ENCODE results near the gene UBE2L3.

Gene UBE2L3

DNA sequence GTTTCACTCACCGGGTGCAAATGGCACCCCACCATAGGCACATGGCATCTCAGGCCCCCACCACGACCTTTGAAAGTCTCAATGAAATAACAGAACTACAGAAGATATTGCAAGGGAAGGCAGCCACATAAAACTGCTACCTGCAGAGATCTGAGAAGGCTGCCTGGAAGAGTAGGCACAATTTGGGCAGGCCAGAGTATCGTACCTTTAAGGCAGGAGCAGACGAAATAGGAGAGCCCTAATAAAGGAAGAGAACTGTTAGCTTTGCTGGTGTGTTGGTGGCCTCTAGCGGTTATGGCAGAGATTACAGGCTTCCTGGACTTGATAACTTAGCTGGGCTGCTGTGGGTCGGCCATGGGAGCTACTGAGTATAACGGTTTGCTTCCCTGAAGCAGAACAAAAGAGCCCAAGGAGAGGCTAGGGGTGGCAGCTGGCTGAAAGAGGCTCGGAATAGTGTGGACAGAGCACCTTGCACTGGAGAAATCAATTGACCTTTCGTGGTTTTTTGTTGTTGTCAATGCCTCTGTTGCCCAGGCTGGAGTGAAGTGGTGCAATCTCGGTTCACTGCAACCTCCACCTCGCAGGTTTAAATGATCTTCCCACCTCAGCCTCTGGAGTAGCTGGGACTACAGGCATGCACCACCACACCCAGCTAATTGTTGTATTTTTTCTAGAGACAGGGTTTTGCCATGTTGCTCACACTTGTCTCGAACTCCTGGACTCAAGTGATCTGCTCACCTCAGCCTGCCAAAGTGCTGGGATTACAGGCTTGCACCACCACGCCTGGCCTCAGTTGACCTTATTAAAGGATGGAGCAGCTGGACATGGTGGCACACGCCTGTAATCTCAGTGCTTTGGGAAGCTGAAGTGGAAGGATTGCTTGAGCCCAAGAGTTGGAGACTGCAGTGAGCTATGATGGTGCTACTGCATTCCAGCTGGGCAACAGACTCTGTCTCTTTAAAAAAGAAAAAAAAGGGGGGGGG lies 79.4 kb downstream of the UBE2L3 start:
- peak; percentile 77 for DNase-seq

- DNase-seq: no peak
These were observed 82.8 kb downstream of the UBE2L3 start for GRCh38 chr22:21650280-21650679.

DNA sequence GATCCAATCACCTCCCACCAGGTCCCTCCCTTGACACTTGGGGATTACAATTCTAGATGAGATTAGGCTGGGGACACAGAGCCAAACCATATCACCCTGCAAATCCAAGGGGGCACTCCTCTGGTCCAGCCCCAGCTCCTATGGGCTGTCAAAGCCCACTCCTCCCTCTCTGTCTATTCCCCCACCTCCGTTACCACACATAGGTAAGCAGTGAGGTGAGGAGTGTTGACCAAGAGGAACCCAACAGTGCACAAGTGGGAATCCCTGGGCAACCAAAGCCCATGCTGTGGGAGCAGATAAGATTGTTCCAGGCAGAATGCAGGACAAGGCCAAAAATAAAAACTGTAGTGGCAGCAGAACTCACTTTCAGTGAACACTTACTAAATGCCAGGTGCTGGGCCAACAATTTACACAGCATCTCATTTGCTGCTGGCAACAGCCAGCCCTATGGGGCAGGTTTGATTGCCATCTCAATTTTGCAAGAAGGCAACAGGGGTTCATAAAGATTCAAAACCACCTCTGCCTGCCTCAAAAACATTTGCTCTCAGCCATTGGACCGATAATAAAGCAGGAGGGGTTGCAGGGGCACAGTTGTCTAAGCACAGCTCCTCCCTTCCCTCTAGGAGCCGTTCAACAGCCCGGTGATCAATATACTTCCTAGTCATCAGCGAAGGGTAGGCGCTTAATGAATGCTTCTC lies 83.5 kb downstream of the UBE2L3 start:
- no peak for DNase-seq

- no peak for DNase-seq
These were observed 84.1 kb downstream of the UBE2L3 start for GRCh38 chr22:21651521-21652009.

- DNase-seq: peak; percentile 72
These were observed 84.6 kb downstream of the UBE2L3 start for GRCh38 chr22:21652010-21652546.

DNA sequence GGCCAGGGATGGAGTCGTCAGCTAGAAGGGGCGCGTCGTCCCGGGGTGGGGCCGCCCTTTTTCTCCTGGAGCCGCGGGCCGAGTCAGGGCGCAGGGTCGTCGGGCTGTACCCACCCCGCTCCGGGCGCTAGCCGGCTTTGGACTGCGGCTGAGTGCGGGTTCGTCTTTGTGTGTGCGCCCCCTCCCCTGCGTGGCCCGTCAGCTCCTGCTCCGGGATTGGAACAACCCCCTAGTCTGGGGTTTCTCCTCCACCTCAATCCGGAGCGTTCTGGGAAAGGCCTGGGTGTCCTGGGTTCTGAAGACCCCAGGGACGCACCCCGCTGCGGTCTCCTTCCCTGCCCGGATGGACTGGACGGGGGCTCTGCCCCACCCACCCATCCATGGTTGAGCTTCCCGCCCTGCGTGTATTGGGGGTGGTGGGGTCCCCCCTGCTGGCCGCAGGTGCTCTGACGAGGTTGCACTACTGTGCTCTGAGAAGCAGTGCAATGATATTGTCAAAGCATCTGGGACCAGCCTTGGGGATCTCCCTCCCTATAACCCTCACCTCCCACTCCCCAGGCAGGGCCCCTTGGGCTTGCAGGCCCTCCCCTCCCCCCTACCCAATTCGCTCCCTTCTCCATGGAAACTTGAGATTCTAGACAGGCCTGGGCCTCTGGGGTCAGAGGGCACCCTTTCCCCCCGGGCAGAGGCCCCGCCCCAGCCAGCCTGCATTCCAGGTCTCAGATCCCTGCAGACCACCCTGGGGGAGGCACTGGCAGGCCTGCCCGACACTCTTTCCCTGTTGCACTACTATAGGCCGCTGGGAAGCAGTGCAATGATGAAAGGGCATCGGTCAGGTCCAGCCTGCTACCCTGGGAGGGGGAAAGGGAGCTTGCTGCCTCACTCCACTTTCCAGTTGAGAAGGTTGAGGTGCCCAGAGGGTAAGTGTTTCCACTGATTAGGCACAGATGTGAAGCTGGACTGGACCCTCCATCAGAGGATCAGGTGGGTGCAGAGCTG lies 85.3 kb downstream of the UBE2L3 start:
- no peak for DNase-seq

DNA sequence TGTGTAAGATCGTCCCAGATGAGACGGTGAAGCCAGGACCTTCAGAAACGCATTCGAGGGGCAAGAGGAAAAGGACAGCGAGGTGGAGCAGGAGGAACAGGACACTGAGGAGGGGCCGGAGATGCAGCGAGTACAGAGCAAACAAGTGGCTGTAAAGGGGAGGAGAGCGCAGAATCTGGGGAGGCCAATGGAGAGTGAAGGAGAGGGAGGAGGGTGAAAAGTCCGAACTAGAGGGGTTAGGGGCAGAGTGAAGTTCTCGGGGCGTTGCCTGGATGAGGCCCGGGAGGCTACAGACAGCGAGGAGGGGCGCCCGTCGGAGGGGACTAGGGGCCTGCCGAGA lies 89.5 kb downstream of the UBE2L3 start:
- DNase-seq: no peak

- DNase-seq: peak; percentile 68
These were observed 90.0 kb downstream of the UBE2L3 start for GRCh38 chr22:21657360-21658032.

GRCh38 chr22:21659864-21660525 lies 92.5 kb downstream of the UBE2L3 start:
- DNase-seq: no peak

DNA sequence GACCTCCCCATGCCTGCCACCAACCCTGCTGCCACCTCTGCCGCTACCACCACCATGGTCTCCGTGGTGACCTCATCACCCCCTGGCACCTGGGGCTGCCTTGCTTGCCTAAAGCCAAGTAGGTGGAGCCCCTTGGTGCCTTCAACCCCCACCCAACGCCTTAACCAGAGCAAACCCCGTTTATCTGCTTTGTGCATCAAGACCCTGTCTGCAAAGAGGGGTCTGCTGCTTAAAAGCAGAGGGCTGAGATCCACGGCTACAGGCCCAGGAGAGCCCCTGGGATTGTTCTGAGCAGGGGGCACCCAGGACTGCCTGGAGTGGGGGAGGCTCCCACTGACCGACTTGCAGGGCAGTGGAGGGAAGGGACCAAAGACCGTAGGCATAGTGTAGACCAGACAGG lies 93.4 kb downstream of the UBE2L3 start:
- no peak for DNase-seq

GRCh38 chr22:21661991-21662390 lies 94.5 kb downstream of the UBE2L3 start:
- DNase-seq: no peak

GRCh38 chr22:21663738-21664137 lies 96.2 kb downstream of the UBE2L3 start:
- DNase-seq: no peak

- DNase-seq: no peak
These were observed 97.7 kb downstream of the UBE2L3 start for GRCh38 chr22:21665047-21665851.

DNA sequence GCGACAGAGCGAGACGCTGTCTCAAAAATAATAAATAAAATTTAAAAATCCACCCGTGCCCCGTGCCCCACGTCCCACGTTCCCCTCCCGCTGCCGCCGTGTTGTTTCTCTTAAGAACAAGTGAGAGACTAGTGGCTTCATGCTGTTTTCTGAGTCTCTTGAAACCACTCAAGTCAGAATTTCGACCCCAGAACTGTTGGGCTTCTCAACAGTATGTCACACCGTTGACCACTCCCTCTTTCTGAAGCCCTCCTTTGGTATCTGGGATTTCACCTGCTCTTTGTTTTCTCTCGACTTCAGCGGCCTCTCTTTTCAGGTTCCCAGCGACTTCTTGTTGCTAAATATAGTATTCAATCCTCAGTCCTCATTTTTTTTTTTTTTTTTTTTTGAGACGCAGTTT lies 99.3 kb downstream of the UBE2L3 start:
- DNase-seq: no peak

DNA sequence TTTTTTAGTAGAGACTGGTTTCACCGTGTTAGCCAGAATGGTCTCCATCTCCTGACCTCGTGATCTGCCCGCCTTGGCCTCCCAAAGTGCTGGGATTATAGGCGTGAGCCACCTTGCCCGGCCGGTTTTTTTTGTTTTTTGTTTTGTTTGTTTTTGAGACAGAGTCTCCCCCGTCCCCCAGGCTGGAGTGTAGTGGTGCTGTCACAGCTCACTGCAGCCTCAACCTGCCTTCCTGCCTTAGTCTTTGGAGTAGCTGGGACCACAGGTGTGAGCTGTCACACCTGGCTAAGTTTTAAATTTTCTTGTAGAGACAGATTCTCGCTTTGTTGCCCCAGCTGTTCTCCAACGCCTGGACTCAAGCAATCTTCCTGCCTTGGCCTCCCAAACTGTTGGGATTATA lies 101.5 kb downstream of the UBE2L3 start:
- DNase-seq: no peak

GRCh38 chr22:21672107-21672629 lies 104.7 kb downstream of the UBE2L3 start:
- DNase-seq: no peak

All from central memory CD4-positive, alpha-beta T cell (primary cell).